ENCODE measurements around the gene DPEP1. TPM values are rescaled to one million over a fixed set of nuclear protein-coding genes. Genes with fewer than 3 reads are reported as not detected.

Gene DPEP1
- total and polyA plus RNA-seq, 7 donors: 0.92 to 1.2 TPM; not detected in 5

DNA sequence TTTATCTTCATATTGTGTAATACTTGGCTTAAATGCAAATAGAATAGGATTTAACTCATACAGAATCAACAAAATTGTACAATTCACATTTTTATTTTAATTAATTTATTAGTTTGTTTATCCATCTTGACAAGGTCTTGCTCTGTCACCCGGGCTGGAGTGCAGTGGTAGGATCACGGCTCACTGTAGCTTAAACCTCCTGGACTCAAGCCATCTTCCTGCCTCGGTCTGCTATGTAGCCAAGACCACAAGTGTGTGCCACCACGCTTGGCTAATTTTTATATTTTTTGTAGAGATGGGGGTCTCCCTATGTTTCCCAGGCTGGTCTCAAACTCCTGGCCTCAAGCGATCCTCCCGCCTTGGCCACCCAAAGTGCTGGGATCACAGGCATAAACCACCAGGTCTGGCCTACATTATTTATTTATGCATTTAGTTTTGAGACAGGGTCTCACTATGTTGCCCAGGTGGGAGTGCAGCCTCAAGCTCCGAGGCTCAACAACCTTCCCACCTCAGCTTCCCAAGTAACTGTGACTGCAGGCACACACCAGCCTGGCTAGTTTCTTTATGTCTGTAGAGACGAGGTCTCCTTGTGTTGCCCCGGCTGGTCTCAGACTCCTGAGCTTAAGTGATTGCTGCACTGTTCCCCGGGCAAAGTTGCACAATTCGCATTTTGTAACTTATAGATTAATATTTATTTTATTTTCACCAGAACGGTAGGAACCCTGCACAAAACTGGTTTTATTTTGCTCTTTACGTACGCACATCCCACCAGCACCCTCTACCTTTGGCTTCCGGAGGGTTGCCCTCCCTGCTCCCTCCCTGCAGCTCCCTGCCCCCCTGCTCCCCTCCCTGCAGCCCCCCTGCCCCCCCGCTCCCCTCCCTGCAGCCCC is 4.9 kb downstream of the DPEP1 start:
- WGBS, 2 donors: 50 to 67% methylated on average over 16 of the region's 16 CpGs
- TF ChIP-seq EP300 (IDR thresholded peaks at IDR 0.05) (no peak), POLR2AphosphoS5 (IDR thresholded peaks at IDR 0.05) (no peak), POLR2A (IDR thresholded peaks at IDR 0.05) (no peak)
- TF ChIP-seq, protein P1, sequence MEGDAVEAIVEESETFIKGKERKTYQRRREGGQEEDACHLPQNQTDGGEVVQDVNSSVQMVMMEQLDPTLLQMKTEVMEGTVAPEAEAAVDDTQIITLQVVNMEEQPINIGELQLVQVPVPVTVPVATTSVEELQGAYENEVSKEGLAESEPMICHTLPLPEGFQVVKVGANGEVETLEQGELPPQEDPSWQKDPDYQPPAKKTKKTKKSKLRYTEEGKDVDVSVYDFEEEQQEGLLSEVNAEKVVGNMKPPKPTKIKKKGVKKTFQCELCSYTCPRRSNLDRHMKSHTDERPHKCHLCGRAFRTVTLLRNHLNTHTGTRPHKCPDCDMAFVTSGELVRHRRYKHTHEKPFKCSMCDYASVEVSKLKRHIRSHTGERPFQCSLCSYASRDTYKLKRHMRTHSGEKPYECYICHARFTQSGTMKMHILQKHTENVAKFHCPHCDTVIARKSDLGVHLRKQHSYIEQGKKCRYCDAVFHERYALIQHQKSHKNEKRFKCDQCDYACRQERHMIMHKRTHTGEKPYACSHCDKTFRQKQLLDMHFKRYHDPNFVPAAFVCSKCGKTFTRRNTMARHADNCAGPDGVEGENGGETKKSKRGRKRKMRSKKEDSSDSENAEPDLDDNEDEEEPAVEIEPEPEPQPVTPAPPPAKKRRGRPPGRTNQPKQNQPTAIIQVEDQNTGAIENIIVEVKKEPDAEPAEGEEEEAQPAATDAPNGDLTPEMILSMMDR (IDR thresholded peaks at IDR 0.05): no peak
- no peaks in the 10 kb centered on the region for H3K36me3 ChIP-seq
- H3K4me3 ChIP-seq: no peak overlapping the region
- intact Hi-C loops (cut with DNase I): no loop called here
- H3K9me3 ChIP-seq: no peaks in the 10 kb centered on the region
- no peak overlapping the region for H3K27ac ChIP-seq
- H3K27me3 ChIP-seq: peaks cover 10 to 79% (median 22%) of the 10 kb centered on the region in 3 donors
- DNase-seq: no peak
- no peaks in the 10 kb centered on the region for H3K4me1 ChIP-seq

DNA sequence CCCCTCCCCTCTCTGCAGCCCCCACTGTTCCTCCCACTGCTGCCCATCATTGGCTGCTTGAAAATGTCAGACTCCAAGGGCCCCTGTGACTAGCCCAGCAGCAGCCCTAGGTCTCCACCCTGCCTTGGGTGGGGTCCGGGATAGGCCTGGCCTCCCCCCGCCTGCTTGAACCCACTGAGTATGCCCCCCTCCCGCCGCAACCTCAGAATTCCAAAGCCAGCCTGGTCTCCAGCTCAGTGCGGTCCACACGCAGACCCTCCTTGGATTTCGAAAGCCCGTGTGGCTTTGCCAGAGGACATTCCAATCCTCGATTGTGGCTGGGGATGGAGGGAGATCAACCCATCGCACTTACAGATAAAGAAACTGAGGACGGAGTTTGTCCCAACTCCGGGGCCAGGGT is 6.4 kb downstream of the DPEP1 start:
- no peak for DNase-seq
- H3K4me1 ChIP-seq: peaks cover 0 to 5% (median 0%) of the 10 kb centered on the region in 4 donors
- no peak overlapping the region for H3K27ac ChIP-seq
- no peak overlapping the region for H3K4me3 ChIP-seq
- no peaks in the 10 kb centered on the region for H3K36me3 ChIP-seq
- intact Hi-C loops (cut with DNase I): no loop called here
- 68 to 74% methylated on average over 12 of the region's 12 CpGs for WGBS, 2 donors
- TF ChIP-seq POLR2AphosphoS5 (IDR thresholded peaks at IDR 0.05) (no peak), POLR2A (IDR thresholded peaks at IDR 0.05) (no peak), EP300 (IDR thresholded peaks at IDR 0.05) (no peak)
- TF ChIP-seq, protein P1 (IDR thresholded peaks at IDR 0.05): no peak
- H3K9me3 ChIP-seq: no peaks in the 10 kb centered on the region
- H3K27me3 ChIP-seq: peaks cover 10 to 75% (median 20%) of the 10 kb centered on the region in 3 donors

DNA sequence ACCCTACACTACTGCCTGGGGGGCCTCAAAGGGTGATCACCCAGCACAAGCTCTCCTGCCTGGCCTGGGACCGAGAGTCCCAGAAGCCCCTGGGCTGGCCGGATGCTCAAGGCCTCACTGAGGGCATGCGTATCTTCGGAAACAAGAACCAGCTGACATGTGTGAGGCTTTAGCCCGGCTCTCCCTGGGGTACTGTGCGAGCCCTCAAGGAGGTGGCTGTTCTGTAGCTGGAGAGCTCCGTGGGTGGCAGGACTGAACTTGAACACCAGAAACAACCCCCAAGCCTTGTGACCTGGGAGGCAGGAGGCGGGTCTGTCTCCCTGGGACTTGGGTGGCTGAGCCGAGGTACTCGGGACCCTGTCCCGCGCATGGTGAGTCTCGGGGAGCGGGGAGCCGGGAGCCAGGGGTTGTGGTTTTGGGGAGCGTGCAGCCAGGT is 7.0 kb downstream of the DPEP1 start:
- TF ChIP-seq POLR2AphosphoS5 (IDR thresholded peaks at IDR 0.05): no peak
- TF ChIP-seq, protein P1 (IDR thresholded peaks at IDR 0.05): no peak
- TF ChIP-seq POLR2A (IDR thresholded peaks at IDR 0.05): no peak
- TF ChIP-seq EP300 (IDR thresholded peaks at IDR 0.05): no peak
- no peaks in the 10 kb centered on the region for H3K9me3 ChIP-seq
- no peak overlapping the region for H3K4me3 ChIP-seq
- H3K27ac ChIP-seq: no peak overlapping the region
- intact Hi-C loops (cut with DNase I): no loop called here
- no peak for DNase-seq
- H3K27me3 ChIP-seq: peaks cover 5 to 75% (median 15%) of the 10 kb centered on the region in 3 donors
- H3K36me3 ChIP-seq: no peaks in the 10 kb centered on the region
- peaks cover 0 to 5% (median 0%) of the 10 kb centered on the region in 4 donors for H3K4me1 ChIP-seq
- WGBS, 2 donors: 84 to 86% methylated on average over 16 of the region's 16 CpGs

DNA sequence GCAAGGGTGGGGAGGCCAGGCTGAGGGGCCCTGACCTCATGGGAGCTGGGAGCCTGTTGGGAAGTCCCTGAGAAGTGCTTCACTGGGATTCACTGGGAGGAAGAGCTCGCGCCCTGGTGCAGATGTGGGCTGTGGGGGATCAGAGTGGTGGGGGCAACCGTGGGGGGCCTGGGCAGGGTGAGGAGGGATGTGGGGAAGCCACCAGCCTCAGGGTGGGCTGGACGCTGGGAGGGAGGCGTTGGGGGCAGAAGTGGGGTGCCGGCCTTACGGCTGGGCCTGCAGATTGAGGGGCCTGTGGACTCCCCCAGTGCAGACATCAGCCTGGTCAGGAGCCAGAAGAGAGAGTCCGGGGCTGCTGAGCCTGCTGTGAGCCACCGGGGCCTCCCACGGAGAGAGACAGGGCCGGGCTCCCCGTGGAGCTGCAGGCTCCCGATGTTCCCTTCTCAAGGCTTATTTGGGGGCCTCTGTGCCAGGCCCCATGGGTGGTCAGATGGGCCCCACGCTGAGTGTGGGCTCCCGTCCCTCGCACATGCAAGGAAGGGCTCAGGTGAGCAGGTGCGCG is 7.8 kb downstream of the DPEP1 start:
- DNase-seq: no peak
- intact Hi-C loops (cut with DNase I): no loop called here
- Histone ChIP-seq H3K36me3 (no peaks in the 10 kb centered on the region), H3K27me3 (peaks cover 5 to 72% (median 15%) of the 10 kb centered on the region in 3 donors), H3K9me3 (no peaks in the 10 kb centered on the region), H3K4me1 (peaks cover 0 to 5% (median 0%) of the 10 kb centered on the region in 4 donors), H3K27ac (no peak overlapping the region), H3K4me3 (no peak overlapping the region)
- TF ChIP-seq, protein P1 (IDR thresholded peaks at IDR 0.05): no peak
- TF ChIP-seq POLR2A (IDR thresholded peaks at IDR 0.05): no peak
- TF ChIP-seq POLR2AphosphoS5 (IDR thresholded peaks at IDR 0.05): no peak
- no peak for TF ChIP-seq EP300 (IDR thresholded peaks at IDR 0.05)
- 86 to 91% methylated on average over 18 of the region's 18 CpGs for WGBS, 2 donors

Measured in sigmoid colon (tissue), 7 donors.